ENCODE measurements around the gene CCDC18.

- TF ChIP-seq ZFX (IDR thresholded peaks at IDR 0.05) (no peak), CTCF (IDR thresholded peaks at IDR 0.05 in 2 of 3, conservative IDR thresholded peaks at IDR 0.05 in 1 of 3; ENCODE audit: borderline replicate concordance in 1 of 3, insufficient read depth in 1 of 3, low read depth in 2 of 3, low read length in 2 of 3) (no peak), EZH2 (IDR thresholded peaks at IDR 0.05) (no peak), POLR2AphosphoS5 (IDR thresholded peaks at IDR 0.05; ENCODE audit: low read depth, low read length) (no peak), SRF (IDR thresholded peaks at IDR 0.05; ENCODE audit: low read depth) (no peak), EZH2phosphoT487 (IDR thresholded peaks at IDR 0.05; ENCODE audit: borderline replicate concordance) (no peak)
Measured at GRCh38 chr1:93252598-93252997, 72.1 kb downstream of the CCDC18 start.

Data from HCT116 (cell line).